GM19397 (cell line): ENCODE measurements around the gene ESRRB.
"Not testable (repeated sequence)": the region's sequence is repeated elsewhere in the genome, so short reads cannot be mapped to it uniquely, and the experiment has no call there.

ENCODE experiments used
- ATAC-seq: cut with Tn5 transposase; IDR thresholded peaks from one replicate; pipeline ENCODE4 v1.9.1; 2021; ENCODE audit warnings: mild to moderate bottlenecking, moderate library complexity; ENCODE audit not compliant: unreplicated experiment

ESRRB gene

GRCh38 chr14:76536636-76537035 lies 160.7 kb downstream of the ESRRB start:
- ATAC-seq = not testable (repeated sequence)

- no peak for ATAC-seq
Observed at GRCh38 chr14:76537906-76538647, 162.1 kb downstream of the ESRRB start.

- no peak for ATAC-seq
Observed at GRCh38 chr14:76538648-76539008, 162.7 kb downstream of the ESRRB start.

GRCh38 chr14:76539130-76539529 lies 163.2 kb downstream of the ESRRB start:
- ATAC-seq = no peak

- ATAC-seq = no peak
Observed at GRCh38 chr14:76541594-76542219, 165.8 kb downstream of the ESRRB start.

GRCh38 chr14:76546426-76547221 lies 170.7 kb downstream of the ESRRB start:
- no peak for ATAC-seq

- no peak for ATAC-seq
Observed at GRCh38 chr14:76547831-76548230, 171.9 kb downstream of the ESRRB start.

- no peak for ATAC-seq
Observed at GRCh38 chr14:76550534-76550933, 174.6 kb downstream of the ESRRB start.

GRCh38 chr14:76551116-76551515 lies 175.2 kb downstream of the ESRRB start:
- no peak for ATAC-seq
